MCF 10A (cell line): ENCODE results near the gene PINK1. TPM values are rescaled to one million over a fixed set of nuclear protein-coding genes. Genes with fewer than 3 reads are reported as not detected.

ENCODE experiments used
- BruUV-seq: library from RNA; stranded (reverse); fragments of 400-500 nt; replicated peaks from 2 replicates; lab custom pipeline; 2021; lab: Mats Ljungman, UMichigan
- CTCF ChIA-PET: fragments of 300-600 bp; sonication (Branson Sonifier 250); formaldehyde crosslinking; extraction: SDS; loops from one replicate; lab custom pipeline; 2021; ENCODE audit warnings: antibody characterized with exemption, inconsistent platforms; lab: Yijun Ruan, JAX
- POLR2A ChIA-PET: fragments of 300-600, 350-650 bp; sonication (Branson Sonifier 250); formaldehyde crosslinking; extraction: SDS; loops from one replicate; lab custom pipeline; 2020; ENCODE audit warnings: antibody characterized with exemption, inconsistent platforms; lab: Yijun Ruan, JAX
- DNase-seq: peaks from one replicate; pipeline ENCODE4 v3.0.0-alpha.2; 2018; ENCODE audit not compliant: unreplicated experiment
- H3K27ac Mint-ChIP-seq: one replicate; pipeline ENCODE4 v1.8.0; 2022; ENCODE audit warnings: mild to moderate bottlenecking, low read depth, mixed read lengths; ENCODE audit not compliant: unreplicated experiment
- H3K27me3 Mint-ChIP-seq: one replicate; pipeline ENCODE4 v1.8.0; 2022; ENCODE audit warnings: mixed read lengths; ENCODE audit not compliant: insufficient read depth, unreplicated experiment
- H3K36me3 Mint-ChIP-seq: one replicate; pipeline ENCODE4 v1.8.0; 2022; ENCODE audit warnings: mild to moderate bottlenecking, moderate library complexity, mixed read lengths; ENCODE audit not compliant: insufficient read depth, unreplicated experiment
- H3K4me1 Mint-ChIP-seq: one replicate; pipeline ENCODE4 v1.8.0; 2022; ENCODE audit warnings: mixed read lengths; ENCODE audit not compliant: insufficient read depth, unreplicated experiment
- H3K4me3 Mint-ChIP-seq: one replicate; pipeline ENCODE4 v1.8.0; 2022; ENCODE audit warnings: mild to moderate bottlenecking, moderate library complexity, mixed read lengths; ENCODE audit not compliant: unreplicated experiment
- H3K9me3 Mint-ChIP-seq: one replicate; pipeline ENCODE4 v1.8.0; 2022; ENCODE audit warnings: mixed read lengths; ENCODE audit not compliant: unreplicated experiment
- CTCF ChIP-seq: fragments of 200-600 bp; IDR thresholded peaks from one replicate; pipeline ENCODE4 v1.8.0; 2022; ENCODE audit warnings: antibody characterized with exemption, mild to moderate bottlenecking; ENCODE audit not compliant: unreplicated experiment
- intact Hi-C: fragments of 100-400 bp; cut with micrococcal nuclease; formaldehyde crosslinking; loops from 2 replicates; pipeline ENCODE4 v1.14.1; 2022
- total RNA-seq: library from RNA; stranded (reverse); gene quantifications from 2 replicates; pipeline ENCODE4 v1.2.3, GENCODE V29; 2022

Gene PINK1
- total RNA-seq, 1 experiment from 2014 or later, result 20.9 TPM

GRCh38 chr1:20685741-20686140 is 52.5 kb downstream of the PINK1 start:
- no peaks in the 10 kb centered on the region for H3K9me3 Mint-ChIP-seq
- CTCF ChIA-PET, result no interaction called here
- DNase-seq, result no peak
- no peaks in the 10 kb centered on the region for H3K36me3 Mint-ChIP-seq
- no peak overlapping the region for H3K4me3 Mint-ChIP-seq
- H3K27ac Mint-ChIP-seq, result no peak overlapping the region
- H3K4me1 Mint-ChIP-seq, result no peaks in the 10 kb centered on the region
- no peaks in the 10 kb centered on the region for H3K27me3 Mint-ChIP-seq
- TF ChIP-seq CTCF, result no peak
- POLR2A ChIA-PET, result no interaction called here
- BruUV-seq, result no TSS peak
- intact Hi-C loops, result no loop called here

GRCh38 chr1:20686883-20687725 is 53.8 kb downstream of the PINK1 start:
- intact Hi-C loops, result no loop called here
- POLR2A ChIA-PET, result no interaction called here

GRCh38 chr1:20689645-20690056 is 56.4 kb downstream of the PINK1 start:
- no TSS peak for BruUV-seq
- Mint-ChIP-seq H3K4me1 (no peaks in the 10 kb centered on the region), H3K36me3 (no peaks in the 10 kb centered on the region), H3K27me3 (no peaks in the 10 kb centered on the region), H3K9me3 (no peaks in the 10 kb centered on the region), H3K27ac (no peak overlapping the region), H3K4me3 (no peak overlapping the region)
- POLR2A ChIA-PET, result no interaction called here
- TF ChIP-seq CTCF, result no peak
- intact Hi-C loops, result loop anchor here (10.0 kb wide), 2 partner anchors 155 to 675 kb away; no protein-coding TSS in a partner anchor
- no peak for DNase-seq
- CTCF ChIA-PET, result interaction anchor here (2.3 kb wide), 1 partner anchor 506 kb away, joined by 6 read pairs; no protein-coding TSS in a partner anchor

More at GRCh38 chr1:20686883-20687725, 53.8 kb downstream of the PINK1 start:
- no peak overlapping the region for H3K4me3 Mint-ChIP-seq
- H3K4me1 Mint-ChIP-seq, result no peaks in the 10 kb centered on the region
- no peaks in the 10 kb centered on the region for H3K36me3 Mint-ChIP-seq
- no peak for TF ChIP-seq CTCF
- no peak overlapping the region for H3K27ac Mint-ChIP-seq
- no peaks in the 10 kb centered on the region for H3K9me3 Mint-ChIP-seq
- CTCF ChIA-PET, result interaction anchor here (0.6 to 1.5 kb wide), 2 partner anchors 10 to 187 kb away, joined by 3 to 7 read pairs; no protein-coding TSS in a partner anchor
- BruUV-seq, result no TSS peak
- DNase-seq, result no peak
- no peaks in the 10 kb centered on the region for H3K27me3 Mint-ChIP-seq

GRCh38 chr1:20691872-20692271 is 58.6 kb downstream of the PINK1 start:
- no peaks in the 10 kb centered on the region for H3K27me3 Mint-ChIP-seq
- no TSS peak for BruUV-seq
- no peak for TF ChIP-seq CTCF
- H3K4me3 Mint-ChIP-seq, result no peak overlapping the region
- intact Hi-C loops, result loop anchor here (10.0 kb wide), 2 partner anchors 153 to 673 kb away; no protein-coding TSS in a partner anchor
- no peak for DNase-seq
- H3K9me3 Mint-ChIP-seq, result no peaks in the 10 kb centered on the region
- CTCF ChIA-PET, result interaction anchor here (0.7 kb wide), 1 partner anchor 525 kb away, joined by 3 read pairs; no protein-coding TSS in a partner anchor
- no peaks in the 10 kb centered on the region for H3K36me3 Mint-ChIP-seq
- H3K4me1 Mint-ChIP-seq, result peaks cover 5% of the 10 kb centered on the region
- no peak overlapping the region for H3K27ac Mint-ChIP-seq
- POLR2A ChIA-PET, result no interaction called here
